Activated T-helper 17 cell treated with anti-CD3 and anti-CD28 coated beads, Interleukin-2, amount 50 U/mL, for 72 hours (primary cell): Measurements from ENCODE around the gene FHIP2A. TPM values are rescaled to one million over a fixed set of nuclear protein-coding genes. Genes with fewer than 3 reads are reported as not detected.
"Not testable (repeated sequence)": the region's sequence is repeated elsewhere in the genome, so short reads cannot be mapped to it uniquely, and the experiment has no call there.

Experiments used
- ATAC-seq: fragments of 150-1000 bp; cut with Tn5 transposase; replicated peaks from 2 replicates; pipeline ENCODE4 v1.10.0; 2021; ENCODE audit warnings: mild to moderate bottlenecking, moderate library complexity
- H3K27ac Mint-ChIP-seq: one replicate; pipeline ENCODE4 v1.8.0; 2022; ENCODE audit warnings: mixed read lengths
- H3K27me3 Mint-ChIP-seq: one replicate; pipeline ENCODE4 v1.8.0; 2022; ENCODE audit warnings: mixed read lengths
- H3K36me3 Mint-ChIP-seq: one replicate; pipeline ENCODE4 v1.8.0; 2022; ENCODE audit warnings: low read depth, mild to moderate bottlenecking, mixed read lengths
- H3K4me1 Mint-ChIP-seq: one replicate; pipeline ENCODE4 v1.8.0; 2022; ENCODE audit warnings: mixed read lengths
- H3K4me3 Mint-ChIP-seq: one replicate; pipeline ENCODE4 v1.8.0; 2022; ENCODE audit warnings: mild to moderate bottlenecking, mixed read lengths
- H3K9me3 Mint-ChIP-seq: one replicate; pipeline ENCODE4 v1.8.0; 2022; ENCODE audit warnings: mixed read lengths
- total RNA-seq, 2 donors: library from RNA; stranded (reverse); gene quantifications; one replicate each; pipeline ENCODE4 v1.2.3, GENCODE V29; 2022

FHIP2A gene, protein sequence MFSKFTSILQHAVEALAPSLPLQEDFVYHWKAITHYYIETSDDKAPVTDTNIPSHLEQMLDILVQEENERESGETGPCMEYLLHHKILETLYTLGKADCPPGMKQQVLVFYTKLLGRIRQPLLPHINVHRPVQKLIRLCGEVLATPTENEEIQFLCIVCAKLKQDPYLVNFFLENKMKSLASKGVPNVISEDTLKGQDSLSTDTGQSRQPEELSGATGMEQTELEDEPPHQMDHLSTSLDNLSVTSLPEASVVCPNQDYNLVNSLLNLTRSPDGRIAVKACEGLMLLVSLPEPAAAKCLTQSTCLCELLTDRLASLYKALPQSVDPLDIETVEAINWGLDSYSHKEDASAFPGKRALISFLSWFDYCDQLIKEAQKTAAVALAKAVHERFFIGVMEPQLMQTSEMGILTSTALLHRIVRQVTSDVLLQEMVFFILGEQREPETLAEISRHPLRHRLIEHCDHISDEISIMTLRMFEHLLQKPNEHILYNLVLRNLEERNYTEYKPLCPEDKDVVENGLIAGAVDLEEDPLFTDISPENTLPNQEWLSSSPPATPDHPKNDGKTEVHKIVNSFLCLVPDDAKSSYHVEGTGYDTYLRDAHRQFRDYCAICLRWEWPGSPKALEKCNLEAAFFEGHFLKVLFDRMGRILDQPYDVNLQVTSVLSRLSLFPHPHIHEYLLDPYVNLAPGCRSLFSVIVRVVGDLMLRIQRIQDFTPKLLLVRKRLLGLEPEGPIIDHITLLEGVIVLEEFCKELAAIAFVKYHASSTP
- 10 to 100 TPM; 22.8 to 31.2 TPM for total RNA-seq

GRCh38 chr10:114821293-114821914, at the start of gene FHIP2A:
FHIP2A (plus strand) TSS chr10:114821780; CDS start chr10:114822079, 299 bp downstream.
- ATAC-seq = peak; percentile 84
- peak within 1 kb of the TSS; percentile 91 for H3K4me3 Mint-ChIP-seq
- peaks cover 38% of the 10 kb centered on the region for H3K36me3 Mint-ChIP-seq
- H3K27ac Mint-ChIP-seq = peak within 1 kb of the TSS; percentile 88
- peaks cover 24% of the 10 kb centered on the region for H3K4me1 Mint-ChIP-seq
- H3K9me3 Mint-ChIP-seq = no peaks in the 10 kb centered on the region
- no peaks in the 10 kb centered on the region for H3K27me3 Mint-ChIP-seq

DNA sequence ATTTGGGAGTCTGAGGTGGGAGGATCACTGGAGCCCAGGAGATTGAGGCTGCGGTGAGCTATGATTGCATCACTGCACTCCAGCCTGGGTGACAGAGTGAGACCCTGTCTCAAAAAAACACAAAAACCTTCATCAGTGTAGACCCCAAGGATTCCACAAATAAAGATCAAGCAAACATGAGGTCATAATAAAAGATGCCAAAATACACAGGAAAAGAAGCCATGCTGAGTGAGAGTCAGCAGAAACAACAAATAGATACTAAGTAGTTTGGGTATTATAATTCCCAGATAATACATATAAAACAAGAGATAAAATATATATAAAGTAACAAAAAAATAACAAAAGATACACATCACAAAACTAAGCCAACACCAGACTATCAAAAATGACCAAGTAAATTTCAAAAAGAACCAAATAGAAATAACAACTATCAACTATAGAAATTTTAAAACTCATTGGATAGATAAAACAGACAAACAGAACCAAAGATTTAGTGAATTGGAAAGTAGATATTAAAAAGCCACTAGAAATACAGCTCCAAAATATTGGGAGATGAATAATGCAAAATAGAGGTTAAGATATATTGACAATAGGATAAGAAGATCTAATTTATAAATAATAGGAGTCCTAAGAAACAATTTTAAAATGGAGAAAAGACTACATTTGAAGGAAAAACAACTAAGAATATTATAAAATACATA, 48.9 kb upstream of the FHIP2A start:
- Mint-ChIP-seq H3K9me3 (no peaks in the 10 kb centered on the region), H3K27me3 (no peaks in the 10 kb centered on the region), H3K4me3 (no peak overlapping the region), H3K27ac (no peak overlapping the region), H3K36me3 (no peaks in the 10 kb centered on the region), H3K4me1 (peaks cover 5% of the 10 kb centered on the region)
- no peak for ATAC-seq

DNA sequence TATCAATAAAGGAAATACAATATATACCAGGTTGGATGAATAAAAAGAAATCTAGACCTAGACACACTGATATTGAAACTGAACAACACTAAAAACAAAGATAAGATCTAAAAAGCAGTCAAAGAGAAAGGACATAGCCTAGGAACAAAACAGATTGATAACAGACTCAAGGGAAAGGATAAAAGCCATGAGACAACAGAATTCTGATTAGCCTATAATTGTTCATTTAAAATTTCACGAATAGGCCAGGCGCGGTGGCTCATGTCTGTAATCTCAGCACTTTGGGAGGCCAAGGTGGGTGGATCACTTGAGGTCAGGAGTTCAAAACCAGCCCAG, 48.4 kb upstream of the FHIP2A start:
- H3K4me1 Mint-ChIP-seq = peaks cover 5% of the 10 kb centered on the region
- peak; percentile 44 for ATAC-seq
- H3K27ac Mint-ChIP-seq = no peak overlapping the region
- H3K36me3 Mint-ChIP-seq = no peaks in the 10 kb centered on the region
- H3K27me3 Mint-ChIP-seq = no peaks in the 10 kb centered on the region
- H3K4me3 Mint-ChIP-seq = no peak overlapping the region
- no peaks in the 10 kb centered on the region for H3K9me3 Mint-ChIP-seq

DNA sequence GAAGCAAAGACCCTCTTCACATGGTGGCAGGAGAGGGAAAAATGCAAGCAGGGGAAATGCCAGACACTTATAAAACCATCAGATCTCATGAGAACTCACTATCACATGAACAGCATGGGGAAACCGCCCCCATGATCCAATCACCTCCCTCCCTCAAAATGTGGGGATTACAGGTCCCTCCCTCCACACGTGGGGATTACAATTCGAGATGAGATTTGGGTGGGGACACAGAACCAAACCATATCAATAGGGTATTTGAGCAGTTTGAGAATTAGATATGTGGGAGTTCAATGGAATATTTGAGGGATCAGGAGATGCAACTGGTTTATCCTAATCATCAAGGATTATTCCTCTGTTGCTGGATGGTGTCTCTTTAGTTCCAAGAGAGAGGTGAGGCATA, 46.5 kb upstream of the FHIP2A start:
- H3K4me3 Mint-ChIP-seq, H3K27me3 Mint-ChIP-seq, H3K9me3 Mint-ChIP-seq, H3K27ac Mint-ChIP-seq, H3K36me3 Mint-ChIP-seq, H3K4me1 Mint-ChIP-seq, ATAC-seq: not testable (repeated sequence)

DNA sequence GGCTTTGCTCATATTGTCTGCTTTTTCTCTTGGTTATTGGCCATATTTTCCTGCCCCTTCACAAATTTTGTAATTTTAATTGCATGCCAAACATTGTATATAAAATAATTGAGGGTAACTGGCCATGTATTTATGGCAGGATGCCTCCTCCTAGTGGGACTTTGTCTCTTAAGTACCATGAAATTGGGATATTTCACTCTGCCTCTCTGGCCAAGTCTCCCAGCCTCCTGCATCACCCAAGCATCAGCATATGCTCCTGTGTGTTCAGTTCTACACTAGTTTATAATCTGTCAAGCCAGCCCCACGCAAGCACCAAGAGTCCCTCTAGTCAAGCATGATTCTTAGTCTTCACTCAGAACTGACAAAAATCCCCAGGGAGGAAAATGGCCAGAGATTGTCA, 44.2 kb upstream of the FHIP2A start:
- no peak for ATAC-seq
- no peak overlapping the region for H3K4me3 Mint-ChIP-seq
- peaks cover 4% of the 10 kb centered on the region for H3K27me3 Mint-ChIP-seq
- H3K9me3 Mint-ChIP-seq = no peaks in the 10 kb centered on the region
- no peak overlapping the region for H3K27ac Mint-ChIP-seq
- H3K4me1 Mint-ChIP-seq = no peaks in the 10 kb centered on the region
- H3K36me3 Mint-ChIP-seq = no peaks in the 10 kb centered on the region

GRCh38 chr10:114779803-114780576, 41.6 kb upstream of the FHIP2A start:
- Mint-ChIP-seq H3K9me3 (no peaks in the 10 kb centered on the region), H3K27ac (peak overlapping the region; percentile 68), H3K27me3 (peaks cover 4% of the 10 kb centered on the region), H3K36me3 (no peaks in the 10 kb centered on the region), H3K4me1 (no peaks in the 10 kb centered on the region), H3K4me3 (no peak overlapping the region)
- ATAC-seq = peak; percentile 71

- H3K4me3 Mint-ChIP-seq = no peak overlapping the region
- H3K36me3 Mint-ChIP-seq = no peaks in the 10 kb centered on the region
- no peaks in the 10 kb centered on the region for H3K9me3 Mint-ChIP-seq
- peaks cover 4% of the 10 kb centered on the region for H3K27me3 Mint-ChIP-seq
- no peak for ATAC-seq
- peak overlapping the region; percentile 68 for H3K27ac Mint-ChIP-seq
- no peaks in the 10 kb centered on the region for H3K4me1 Mint-ChIP-seq
These were observed 40.9 kb upstream of the FHIP2A start for GRCh38 chr10:114780577-114781184.

GRCh38 chr10:114782666-114783065, 38.9 kb upstream of the FHIP2A start:
- no peaks in the 10 kb centered on the region for H3K36me3 Mint-ChIP-seq
- no peaks in the 10 kb centered on the region for H3K9me3 Mint-ChIP-seq
- no peaks in the 10 kb centered on the region for H3K4me1 Mint-ChIP-seq
- H3K27me3 Mint-ChIP-seq = peaks cover 4% of the 10 kb centered on the region
- H3K27ac Mint-ChIP-seq = no peak overlapping the region
- no peak for ATAC-seq
- H3K4me3 Mint-ChIP-seq = no peak overlapping the region

- Mint-ChIP-seq H3K27me3 (no peaks in the 10 kb centered on the region), H3K36me3 (no peaks in the 10 kb centered on the region), H3K9me3 (no peaks in the 10 kb centered on the region), H3K4me3 (no peak overlapping the region), H3K4me1 (no peaks in the 10 kb centered on the region), H3K27ac (no peak overlapping the region)
- ATAC-seq = no peak
These were observed 37.9 kb upstream of the FHIP2A start for GRCh38 chr10:114783686-114784085.

DNA sequence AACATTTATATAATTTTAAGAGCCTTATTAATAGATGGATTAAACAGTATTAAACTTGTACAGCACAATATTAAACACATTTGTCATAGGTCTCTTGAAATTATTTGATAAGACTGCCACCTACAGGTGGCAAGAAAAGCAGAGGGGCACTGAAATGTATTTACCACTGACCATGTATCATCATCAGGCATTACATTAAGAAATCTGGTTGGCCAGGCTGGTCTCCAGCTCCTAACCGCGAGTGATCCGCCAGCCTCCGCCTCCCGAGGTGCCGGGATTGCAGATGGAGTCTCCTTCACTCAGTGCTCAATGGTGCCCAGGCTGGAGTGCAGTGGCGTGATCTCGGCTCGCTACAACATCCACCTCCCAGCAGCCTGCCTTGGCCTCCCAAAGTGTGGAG, 35.1 kb upstream of the FHIP2A start:
- not testable (repeated sequence) for H3K36me3 Mint-ChIP-seq, H3K4me1 Mint-ChIP-seq, H3K27me3 Mint-ChIP-seq, H3K4me3 Mint-ChIP-seq, H3K9me3 Mint-ChIP-seq, H3K27ac Mint-ChIP-seq
- ATAC-seq = peak; percentile 49

GRCh38 chr10:114787131-114787530, 34.4 kb upstream of the FHIP2A start:
- not testable (repeated sequence) for H3K27me3 Mint-ChIP-seq, H3K36me3 Mint-ChIP-seq, ATAC-seq, H3K4me3 Mint-ChIP-seq, H3K9me3 Mint-ChIP-seq, H3K4me1 Mint-ChIP-seq, H3K27ac Mint-ChIP-seq

DNA sequence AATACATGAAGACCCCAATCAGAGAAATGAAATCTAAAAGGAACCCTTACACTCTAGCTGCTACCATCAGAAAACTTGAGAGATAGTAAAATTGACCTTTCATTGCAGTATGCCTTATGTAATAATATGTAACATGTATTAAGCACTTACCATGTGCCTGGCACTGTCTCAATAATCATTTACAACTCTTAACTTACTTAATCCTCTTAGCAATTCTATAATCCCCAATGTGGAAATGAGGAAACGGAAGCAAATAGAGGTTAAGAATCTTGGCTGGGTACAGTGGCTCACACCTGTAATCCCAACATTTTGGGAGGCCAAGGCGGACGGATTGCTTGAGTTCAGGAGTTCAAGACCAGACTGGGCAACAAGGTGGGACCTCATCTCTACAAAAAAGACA, 29.8 kb upstream of the FHIP2A start:
- H3K9me3 Mint-ChIP-seq = no peaks in the 10 kb centered on the region
- ATAC-seq = no peak
- H3K4me3 Mint-ChIP-seq = no peak overlapping the region
- H3K36me3 Mint-ChIP-seq = no peaks in the 10 kb centered on the region
- no peaks in the 10 kb centered on the region for H3K27me3 Mint-ChIP-seq
- no peak overlapping the region for H3K27ac Mint-ChIP-seq
- no peaks in the 10 kb centered on the region for H3K4me1 Mint-ChIP-seq

GRCh38 chr10:114795039-114795438, 26.5 kb upstream of the FHIP2A start:
- no peaks in the 10 kb centered on the region for H3K36me3 Mint-ChIP-seq
- no peak for ATAC-seq
- no peaks in the 10 kb centered on the region for H3K27me3 Mint-ChIP-seq
- H3K4me1 Mint-ChIP-seq = peaks cover 5% of the 10 kb centered on the region
- H3K9me3 Mint-ChIP-seq = peaks cover 11% of the 10 kb centered on the region
- H3K4me3 Mint-ChIP-seq = no peak overlapping the region
- no peak overlapping the region for H3K27ac Mint-ChIP-seq
